GM23338 (cell line): ENCODE results near the gene NEURL1. TPM values are rescaled to one million over a fixed set of nuclear protein-coding genes. Genes with fewer than 3 reads are reported as not detected.

Source experiments
- ATAC-seq: fragments of 200-7000 bp; cut with Tn5 transposase; 3 replicates; pipeline ENCODE4 v1.9.1; 2020
- DNase-seq: peaks from one replicate; pipeline ENCODE4 v3.0.0-alpha.2; 2015; ENCODE audit warnings: low spot score
- H2AFZ ChIP-seq: fragments of 200-600 bp; sonication (generic); 2 replicates; pipeline ENCODE4 v1.8.0; 2016; ENCODE audit warnings: antibody characterized with exemption, mild to moderate bottlenecking, moderate library complexity
- H3F3A ChIP-seq: fragments of 200-600 bp; sonication (generic); replicated peaks from 2 replicates; pipeline ENCODE4 v1.8.0; 2017; ENCODE audit warnings: antibody characterized with exemption, mixed run types, low read depth
- H3K27ac ChIP-seq: fragments of 200-600 bp; sonication (generic); 2 replicates; pipeline ENCODE4 v1.6.1; 2016; ENCODE audit warnings: low read depth
- H3K27me3 ChIP-seq: fragments of 200-600 bp; sonication (generic); 2 replicates; pipeline ENCODE4 v1.8.0; 2016; ENCODE audit warnings: mild to moderate bottlenecking, mixed run types, moderate library complexity; ENCODE audit not compliant: insufficient read depth
- H3K36me3 ChIP-seq: fragments of 200-600 bp; sonication (generic); 2 replicates; pipeline ENCODE4 v1.8.0; 2016; ENCODE audit warnings: mild to moderate bottlenecking; ENCODE audit not compliant: insufficient read depth
- H3K4me1 ChIP-seq: fragments of 200-600 bp; sonication (generic); 2 replicates; pipeline ENCODE4 v1.8.0; 2016; ENCODE audit warnings: mild to moderate bottlenecking, moderate library complexity; ENCODE audit not compliant: insufficient read depth
- H3K4me2 ChIP-seq: fragments of 200-600 bp; sonication (generic); 2 replicates; pipeline ENCODE4 v1.7.1; 2017; ENCODE audit warnings: mixed run types
- H3K4me3 ChIP-seq: fragments of 200-600 bp; sonication (generic); 2 replicates; pipeline ENCODE4 v1.6.1; 2016; ENCODE audit warnings: mixed run types
- H3K79me2 ChIP-seq: fragments of 200-600 bp; sonication (generic); replicated peaks from 2 replicates; pipeline ENCODE4 v1.8.0; 2017; ENCODE audit warnings: mild to moderate bottlenecking; ENCODE audit not compliant: insufficient read depth
- H3K9me2 ChIP-seq: fragments of 200-600 bp; sonication (generic); 2 replicates; pipeline ENCODE4 v1.8.0; 2017; ENCODE audit not compliant: insufficient read depth
- H4K20me1 ChIP-seq: fragments of 200-600 bp; sonication (generic); replicated peaks from 2 replicates; pipeline ENCODE4 v1.8.0; 2017; ENCODE audit warnings: mild to moderate bottlenecking; ENCODE audit not compliant: insufficient read depth
- H3K27ac Mint-ChIP-seq: 2 replicates; pipeline ENCODE4 v1.8.0; 2020; ENCODE audit warnings: inconsistent platforms, mild to moderate bottlenecking, moderate library complexity, mixed read lengths
- H3K27me3 Mint-ChIP-seq: 3 replicates; pipeline ENCODE4 v1.8.0; 2022; ENCODE audit warnings: low read depth, mild to moderate bottlenecking, moderate library complexity, mixed read lengths, inconsistent platforms; ENCODE audit not compliant: insufficient read depth, poor library complexity
- H3K36me3 Mint-ChIP-seq: 3 replicates; pipeline ENCODE4 v1.8.0; 2021; ENCODE audit warnings: low read depth, mild to moderate bottlenecking, inconsistent platforms, moderate library complexity, mixed read lengths
- H3K4me1 Mint-ChIP-seq: 3 replicates; pipeline ENCODE4 v1.8.0; 2020; ENCODE audit warnings: mild to moderate bottlenecking, inconsistent platforms, mixed read lengths
- H3K4me3 Mint-ChIP-seq: 3 replicates; pipeline ENCODE4 v1.8.0; 2021; ENCODE audit warnings: moderate library complexity, mild to moderate bottlenecking, inconsistent platforms, mixed read lengths
- H3K9me3 Mint-ChIP-seq: 3 replicates; pipeline ENCODE4 v1.8.0; 2020; ENCODE audit warnings: moderate library complexity, mild to moderate bottlenecking, inconsistent platforms, mixed read lengths
- CTCF ChIP-seq, 2 experiments: fragments of 200-600 bp in 1 of 2; sonication (generic) in 1 of 2; conservative IDR thresholded peaks; 2 replicates each; pipeline versions ENCODE4 v1.5.1 to v1.6.1; 2016 to 2017; ENCODE audit warnings: antibody characterized with exemption in 2 of 2, low read depth in 2 of 2, mild to moderate bottlenecking in 2 of 2, moderate library complexity in 1 of 2
- EZH2 ChIP-seq: fragments of 200-600 bp; sonication (generic); IDR thresholded peaks from one replicate; pipeline ENCODE4 v1.8.0; 2017; ENCODE audit warnings: antibody characterized with exemption, mild to moderate bottlenecking, low read depth; ENCODE audit not compliant: unreplicated experiment
- JUNB ChIP-seq: IDR thresholded peaks from one replicate; pipeline ENCODE4 v1.6.1; 2016; ENCODE audit warnings: antibody characterized with exemption; ENCODE audit not compliant: unreplicated experiment
- REST ChIP-seq: IDR thresholded peaks from one replicate; pipeline ENCODE4 v1.6.1; 2018; ENCODE audit warnings: antibody characterized with exemption; ENCODE audit not compliant: unreplicated experiment
- ZNF114 ChIP-seq: fragments of 250-450 bp; sonication (Bioruptor Pico); IDR thresholded peaks from 2 replicates; pipeline ENCODE4 v1.5.0; 2020; ENCODE audit warnings: mild to moderate bottlenecking, moderate library complexity
- ZNF331 ChIP-seq: fragments of 250-450 bp; sonication (Bioruptor Pico); IDR thresholded peaks from 2 replicates; pipeline ENCODE4 v1.5.0; 2020; ENCODE audit warnings: low read depth, mild to moderate bottlenecking, moderate library complexity
- ZNF462 ChIP-seq: fragments of 250-450 bp; sonication (Bioruptor Pico); IDR thresholded peaks from 2 replicates; pipeline ENCODE4 v1.5.0; 2020; ENCODE audit warnings: mild to moderate bottlenecking, moderate library complexity
- polyA plus RNA-seq: library from polyadenylated mRNA; unstranded; fragments of >200 nt; fragmentation: Nextera tagmentation; extraction: Ambion mirVana; gene quantifications from 2 replicates; pipeline ENCODE4 v1.2.1, GENCODE V29; 2016
- total RNA-seq: library from RNA; depleted of rRNA; stranded (reverse); fragments of >200 nt; shearing (Covaris generic); gene quantifications from 2 replicates; pipeline ENCODE4 v1.2.3, GENCODE V29; 2014

Gene NEURL1
- total and polyA plus RNA-seq, 2 experiments from 2014 or later, result 0.82 to 1.1 TPM

- Histone ChIP-seq H3K4me1 (no peaks in the 10 kb centered on the region), H3K36me3 (no peaks in the 10 kb centered on the region), H3K27me3 (no peaks in the 10 kb centered on the region), H4K20me1 (no peaks in the 10 kb centered on the region; the same call in 1 of the 2 replicates), H3K9me2 (no peaks in the 10 kb centered on the region), H3F3A (no peaks in the 10 kb centered on the region), H3K4me2 (no peak overlapping the region), H2AFZ (no peak overlapping the region), H3K27ac (no peak overlapping the region), H3K4me3 (no peak overlapping the region), H3K79me2 (no peaks in the 10 kb centered on the region)
- Mint-ChIP-seq H3K4me1 (peaks cover 5% of the 10 kb centered on the region; the same call in 2 of the 3 replicates), H3K27me3 (peaks cover 11% of the 10 kb centered on the region), H3K9me3 (0 out of 3 replicates have a peak, but pooled peaks cover 2% of the 10 kb centered on the region), H3K4me3 (no peak overlapping the region), H3K36me3 (no peaks in the 10 kb centered on the region), H3K27ac (no peak overlapping the region)
- no peak for ATAC-seq
- DNase-seq, result no peak
- TF ChIP-seq CTCF (conservative IDR thresholded peaks at IDR 0.05; ENCODE audit: low read depth in 2 of 2), result 0 out of 4 replicates have a peak, but pooled peaks of 1 of the 2 experiments have one; percentile 10
- TF ChIP-seq ZNF331 (CRISPR knock-in tag), result no peak
Measured at GRCh38 chr10:103593022-103593570, 99.6 kb downstream of the NEURL1 start.

- Histone ChIP-seq H3K79me2 (no peaks in the 10 kb centered on the region), H2AFZ (no peak overlapping the region), H3K9me2 (no peaks in the 10 kb centered on the region), H3K36me3 (no peaks in the 10 kb centered on the region), H3K27ac (no peak overlapping the region), H3K4me2 (no peak overlapping the region), H3K27me3 (no peaks in the 10 kb centered on the region), H3K4me1 (peaks cover 4% of the 10 kb centered on the region; the same call in 1 of the 2 replicates), H3K4me3 (no peak overlapping the region), H3F3A (no peaks in the 10 kb centered on the region), H4K20me1 (no peaks in the 10 kb centered on the region; the same call in 1 of the 2 replicates)
- ATAC-seq (no peak), DNase-seq (no peak)
- Mint-ChIP-seq H3K27me3 (peaks cover 9% of the 10 kb centered on the region), H3K4me3 (no peak overlapping the region), H3K9me3 (no peaks in the 10 kb centered on the region), H3K27ac (no peak overlapping the region), H3K4me1 (peaks cover 13% of the 10 kb centered on the region; the same call in 2 of the 3 replicates), H3K36me3 (no peaks in the 10 kb centered on the region)
- TF ChIP-seq ZNF114, result no peak
- TF ChIP-seq ZNF462 (CRISPR knock-in tag), result no peak
- TF ChIP-seq REST, result no peak
- TF ChIP-seq EZH2, result no peak
- no peak for TF ChIP-seq JUNB
Measured at GRCh38 chr10:103595933-103596726, 102.6 kb downstream of the NEURL1 start.
